Right ventricle myocardium inferior (tissue), 1 donor: Measurements from ENCODE around the gene SEC24B. TPM values are rescaled to one million over a fixed set of nuclear protein-coding genes. Genes with fewer than 3 reads are reported as not detected.
"Not testable (repeated sequence)": the region's sequence is repeated elsewhere in the genome, so short reads cannot be mapped to it uniquely, and the experiment has no call there.

Experiments used
- ATAC-seq: fragments of 200-7000 bp; cut with Tn5 transposase; one replicate; pipeline ENCODE4 v1.9.1; 2020; ENCODE audit warnings: mild to moderate bottlenecking, moderate library complexity
- DNase-seq: peaks from one replicate; pipeline ENCODE4 v3.0.0; 2021; ENCODE audit errors: missing footprints
- intact Hi-C: fragments of 100-400 bp; cut with DNase I; formaldehyde crosslinking; loops from one replicate; pipeline ENCODE4 v1.11.0; 2022
- microRNA-seq: library from miRNA; unstranded; fragments of <30 nt; microRNA quantifications from one replicate; pipeline ENCODE4 v1.2.0, GENCODE V29; 2020
- total RNA-seq: library from RNA; stranded (reverse); fragmentation: NEBNext Ultra II Directional; extraction: Animal tissue kit (Norgen Biotek cat#: 25700); gene quantifications from one replicate; pipeline ENCODE4 v1.2.1, GENCODE V29; 2021
- donor health status: DM: no; HTN: yes; CAD: no; lungs with severe emphysema.

SEC24B gene
- total RNA-seq, 1 donor from 2014 or later, result 26.1 TPM

GRCh38 chr4:109559983-109560686 is 126.5 kb downstream of the SEC24B start, which contains the start of gene MCUB:
Gene MCUB (plus strand): TSS chr4:109560246. CDS start chr4:109560338, 92 bp downstream.
- intact Hi-C loops, result loop anchor here (2.0 to 10.0 kb wide), 2 partner anchors 127 to 145 kb away; partner anchors contain the start of genes CASP6 and SEC24B
- ATAC-seq (peak; percentile 99), DNase-seq (peak; percentile 94)

- ATAC-seq (peak; percentile 75), DNase-seq (peak; percentile 76)
- intact Hi-C loops, result loop anchor here (2.0 to 10.0 kb wide), 2 partner anchors 128 to 144 kb away; partner anchors contain the start of genes CASP6 and SEC24B
Measured at GRCh38 chr4:109560687-109561461, 127.3 kb downstream of the SEC24B start.

- ATAC-seq, result no peak
- no peak for DNase-seq
- intact Hi-C loops, result loop anchor here (10.0 kb wide), 1 partner anchor 142 kb away; the partner anchor contains the start of gene CASP6
Measured at GRCh38 chr4:109562457-109563239, 129.0 kb downstream of the SEC24B start.

- intact Hi-C loops, result no loop called here
- ATAC-seq (no peak), DNase-seq (no peak)
Measured at GRCh38 chr4:109571494-109571893, 137.9 kb downstream of the SEC24B start.

- intact Hi-C loops, result no loop called here
- no peak for ATAC-seq
- no peak for DNase-seq
Measured at GRCh38 chr4:109572154-109572553, 138.5 kb downstream of the SEC24B start.

- no peak for DNase-seq
- ATAC-seq, result peak; percentile 46
- intact Hi-C loops, result no loop called here
Measured at GRCh38 chr4:109574443-109574850, 140.8 kb downstream of the SEC24B start.

- intact Hi-C loops, result no loop called here
- ATAC-seq (no peak), DNase-seq (no peak)
Measured at GRCh38 chr4:109574931-109575804, 141.6 kb downstream of the SEC24B start.

- no peak for ATAC-seq
- DNase-seq, result no peak
- intact Hi-C loops, result no loop called here
Measured at GRCh38 chr4:109576462-109576861, 142.8 kb downstream of the SEC24B start.

- intact Hi-C loops, result no loop called here
- ATAC-seq, result no peak
- DNase-seq, result no peak
Measured at GRCh38 chr4:109578846-109579245, 145.2 kb downstream of the SEC24B start.

- intact Hi-C loops, DNase-seq, ATAC-seq: not testable (repeated sequence)
Measured at GRCh38 chr4:109579997-109580396, 146.4 kb downstream of the SEC24B start.

GRCh38 chr4:109588176-109588575 is 154.6 kb downstream of the SEC24B start:
- intact Hi-C loops, result no loop called here
- ATAC-seq (no peak), DNase-seq (no peak)

- ATAC-seq (no peak), DNase-seq (no peak)
- intact Hi-C loops, result no loop called here
Measured at GRCh38 chr4:109589119-109589518, 155.5 kb downstream of the SEC24B start.

- DNase-seq, result no peak
- intact Hi-C loops, result no loop called here
- ATAC-seq, result no peak
Measured at GRCh38 chr4:109589605-109590004, 156.0 kb downstream of the SEC24B start.

Small RNAs within 50 kb of the gene (microRNA-seq; reads per million reads assigned to microRNA genes)
- 6.5 reads per million, percentile 17 among the genes with 10 or more reads in this experiment for gene MIR576

Other genes starting within 250 kb of the SEC24B start
- 0.73 TPM for gene COL25A1, start 131.2 kb upstream of the SEC24B start, total RNA-seq
- 5.1 TPM for gene MCUB, start 126.4 kb downstream of the SEC24B start, total RNA-seq